HFFc6 (cell line): ENCODE measurements around the gene SAMM50. TPM values are rescaled to one million over a fixed set of nuclear protein-coding genes. Genes with fewer than 3 reads are reported as not detected.

Source experiments
- DNase-seq: peaks from one replicate; pipeline ENCODE4 v3.0.0-alpha.2; 2018
- H3K27ac Mint-ChIP-seq: 2 replicates; pipeline ENCODE4 v1.8.0; 2020; ENCODE audit warnings: mild to moderate bottlenecking, mixed read lengths
- H3K27me3 Mint-ChIP-seq: 2 replicates; pipeline ENCODE4 v1.8.0; 2021; ENCODE audit warnings: mild to moderate bottlenecking, moderate library complexity, mixed read lengths; ENCODE audit not compliant: insufficient read depth
- H3K36me3 Mint-ChIP-seq: 2 replicates; pipeline ENCODE4 v1.8.0; 2021; ENCODE audit warnings: low read depth, mixed read lengths
- H3K4me1 Mint-ChIP-seq: 2 replicates; pipeline ENCODE4 v1.8.0; 2020; ENCODE audit warnings: low read depth, mixed read lengths
- H3K4me3 Mint-ChIP-seq: 2 replicates; pipeline ENCODE4 v1.8.0; 2020; ENCODE audit warnings: mild to moderate bottlenecking, moderate library complexity, mixed read lengths
- H3K9me3 Mint-ChIP-seq: 2 replicates; pipeline ENCODE4 v1.8.0; 2020; ENCODE audit warnings: mild to moderate bottlenecking, mixed read lengths
- long read RNA-seq: library from polyadenylated mRNA; unstranded; transcript quantifications from one replicate; pipeline ENCODE4 v2.0.0, GENCODE V29; 2019
- total RNA-seq, 6 experiments: library from RNA; stranded (reverse); fragmentation: NEBNext Ultra II Directional; extraction: Animal tissue kit (Norgen Biotek cat#: 25700); gene quantifications; 2 replicates in 1 of 6; 3 replicates in 5 of 6; pipeline ENCODE4 v1.2.3, GENCODE V29; 2021
- TF ChIP-seq, protein P1 (sequence below): fragments of 200-600 bp; sonication (generic); IDR thresholded peaks from 2 replicates; pipeline ENCODE4 v1.5.0; 2021; ENCODE audit warnings: antibody characterized with exemption, mild to moderate bottlenecking

Gene SAMM50
- 10 to 100 TPM; 51.6 to 57.2 (median 53.3) TPM for total RNA-seq
- long read RNA-seq, transcript SAMM50-201 (15 exons, 1,717 nt): major isoform, 123 of 139 reads
- long read RNA-seq, partial matches to known transcripts: 8 of 139 reads
- long read RNA-seq, other reads (novel, unspliced or antisense): 7 of 139 reads

DNA sequence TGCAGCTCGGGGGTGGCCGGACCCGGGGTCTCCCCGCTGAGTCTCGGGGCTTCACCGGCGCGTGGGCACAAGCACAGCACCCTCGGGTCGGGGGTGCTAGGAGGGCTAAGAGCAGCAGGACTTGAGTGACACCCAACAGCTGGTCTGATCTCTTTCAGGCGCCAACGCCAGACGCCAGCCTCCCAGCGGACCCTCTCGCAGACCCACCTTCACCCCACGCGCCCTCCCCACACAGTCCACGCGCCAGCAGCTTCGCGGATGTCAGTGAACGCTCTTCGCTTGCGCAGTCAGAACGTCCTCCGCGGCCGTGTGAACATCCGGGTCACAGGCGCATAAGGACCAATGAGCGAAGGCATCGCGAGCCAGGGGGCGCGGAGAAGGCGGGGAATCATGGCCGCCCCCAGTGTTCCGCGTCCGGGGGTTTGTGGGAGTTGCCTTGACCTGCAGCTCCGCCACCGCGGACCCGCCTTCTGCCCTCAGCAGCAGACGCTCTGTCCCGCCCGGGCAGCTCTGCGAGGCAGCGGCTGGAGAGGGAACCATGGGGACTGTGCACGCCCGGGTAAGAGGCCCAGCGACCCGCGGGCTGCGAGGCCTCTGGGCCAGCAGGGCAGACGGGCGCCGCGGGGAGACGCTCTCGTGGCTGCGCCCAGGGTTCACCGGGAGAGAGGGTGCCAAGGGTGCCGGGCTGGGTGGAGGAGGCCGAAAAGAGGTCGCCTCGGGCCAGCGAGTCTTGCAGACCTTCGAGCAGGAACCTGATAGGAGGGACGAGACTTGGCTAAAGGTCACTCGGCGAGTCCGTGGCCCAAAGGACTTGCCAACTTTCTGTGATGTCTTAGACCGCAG is at the start of gene SAMM50:
Gene SAMM50 (plus strand): TSS at position 403 of the 843 bp plus-strand sequence. CDS start 136 bp downstream, at position 539.
- peaks cover 12% of the 10 kb centered on the region for H3K36me3 Mint-ChIP-seq

DNA sequence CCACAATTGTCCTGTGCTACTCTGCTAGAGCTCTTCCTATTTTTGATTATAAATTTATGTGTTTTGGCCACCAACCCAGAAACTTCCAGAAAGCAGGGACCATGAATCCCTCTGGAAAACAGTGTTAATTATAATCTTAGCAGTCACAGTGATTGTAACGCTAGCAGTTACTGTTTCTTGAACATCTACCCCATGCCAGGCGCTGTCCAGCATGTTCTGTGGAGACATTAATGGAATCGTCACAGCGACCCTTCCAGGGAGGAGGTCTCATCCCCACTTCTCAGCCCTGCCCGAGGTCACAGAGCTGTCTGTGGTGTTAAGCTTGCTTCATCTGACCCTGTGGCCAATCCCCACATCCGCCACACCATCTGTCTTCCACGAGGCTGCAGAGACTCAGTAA is 49.6 kb upstream of the SAMM50 start:
- Mint-ChIP-seq H3K36me3 (no peaks in the 10 kb centered on the region), H3K9me3 (no peaks in the 10 kb centered on the region), H3K4me1 (peaks cover 33% of the 10 kb centered on the region), H3K27me3 (peaks cover 4% of the 10 kb centered on the region), H3K4me3 (no peak overlapping the region), H3K27ac (no peak overlapping the region)
- DNase-seq: no peak
- TF ChIP-seq, protein P1, sequence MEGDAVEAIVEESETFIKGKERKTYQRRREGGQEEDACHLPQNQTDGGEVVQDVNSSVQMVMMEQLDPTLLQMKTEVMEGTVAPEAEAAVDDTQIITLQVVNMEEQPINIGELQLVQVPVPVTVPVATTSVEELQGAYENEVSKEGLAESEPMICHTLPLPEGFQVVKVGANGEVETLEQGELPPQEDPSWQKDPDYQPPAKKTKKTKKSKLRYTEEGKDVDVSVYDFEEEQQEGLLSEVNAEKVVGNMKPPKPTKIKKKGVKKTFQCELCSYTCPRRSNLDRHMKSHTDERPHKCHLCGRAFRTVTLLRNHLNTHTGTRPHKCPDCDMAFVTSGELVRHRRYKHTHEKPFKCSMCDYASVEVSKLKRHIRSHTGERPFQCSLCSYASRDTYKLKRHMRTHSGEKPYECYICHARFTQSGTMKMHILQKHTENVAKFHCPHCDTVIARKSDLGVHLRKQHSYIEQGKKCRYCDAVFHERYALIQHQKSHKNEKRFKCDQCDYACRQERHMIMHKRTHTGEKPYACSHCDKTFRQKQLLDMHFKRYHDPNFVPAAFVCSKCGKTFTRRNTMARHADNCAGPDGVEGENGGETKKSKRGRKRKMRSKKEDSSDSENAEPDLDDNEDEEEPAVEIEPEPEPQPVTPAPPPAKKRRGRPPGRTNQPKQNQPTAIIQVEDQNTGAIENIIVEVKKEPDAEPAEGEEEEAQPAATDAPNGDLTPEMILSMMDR: no peak

More for the DNA sequence above, at the start of gene SAMM50:
- peak; percentile 88 for DNase-seq
- TF ChIP-seq, protein P1: peak; percentile 34; the same call in 1 of the 2 replicates
- Mint-ChIP-seq H3K9me3 (no peaks in the 10 kb centered on the region), H3K27me3 (peaks cover 2% of the 10 kb centered on the region; the same call in 1 of the 2 replicates), H3K27ac (peak within 1 kb of the TSS; percentile 89), H3K4me3 (peak within 1 kb of the TSS; percentile 96), H3K4me1 (peaks cover 32% of the 10 kb centered on the region)

DNA sequence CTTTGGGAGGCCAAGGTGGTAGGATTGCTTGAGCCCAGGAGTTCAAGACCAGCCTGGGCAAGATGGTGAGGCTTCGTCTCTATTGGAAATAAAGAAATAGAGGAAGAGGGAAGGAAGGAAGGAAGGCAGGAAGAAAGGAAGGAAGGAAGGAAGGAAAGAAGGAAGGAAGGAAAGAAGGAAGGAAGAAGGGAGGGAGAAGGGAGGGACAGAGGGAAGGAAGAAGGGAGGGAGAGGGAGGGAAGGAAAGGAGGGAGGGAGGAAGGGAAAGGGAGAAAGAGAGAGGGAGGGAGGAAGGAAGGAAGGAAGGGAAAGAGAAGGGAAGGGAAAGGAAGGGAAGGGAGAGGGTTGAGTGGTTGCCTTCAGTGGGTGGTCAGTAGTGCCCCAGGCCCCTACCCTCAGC is 45.5 kb upstream of the SAMM50 start:
- no peaks in the 10 kb centered on the region for H3K36me3 Mint-ChIP-seq
- H3K27me3 Mint-ChIP-seq: peaks cover 9% of the 10 kb centered on the region
- H3K9me3 Mint-ChIP-seq: no peaks in the 10 kb centered on the region; the same call in 1 of the 2 replicates
- TF ChIP-seq, protein P1: no peak
- H3K4me3 Mint-ChIP-seq: no peak overlapping the region
- no peak for DNase-seq
- 0 out of 2 replicates have a peak, but pooled peaks cover 5% of the 10 kb centered on the region for H3K4me1 Mint-ChIP-seq
- no peak overlapping the region for H3K27ac Mint-ChIP-seq

DNA sequence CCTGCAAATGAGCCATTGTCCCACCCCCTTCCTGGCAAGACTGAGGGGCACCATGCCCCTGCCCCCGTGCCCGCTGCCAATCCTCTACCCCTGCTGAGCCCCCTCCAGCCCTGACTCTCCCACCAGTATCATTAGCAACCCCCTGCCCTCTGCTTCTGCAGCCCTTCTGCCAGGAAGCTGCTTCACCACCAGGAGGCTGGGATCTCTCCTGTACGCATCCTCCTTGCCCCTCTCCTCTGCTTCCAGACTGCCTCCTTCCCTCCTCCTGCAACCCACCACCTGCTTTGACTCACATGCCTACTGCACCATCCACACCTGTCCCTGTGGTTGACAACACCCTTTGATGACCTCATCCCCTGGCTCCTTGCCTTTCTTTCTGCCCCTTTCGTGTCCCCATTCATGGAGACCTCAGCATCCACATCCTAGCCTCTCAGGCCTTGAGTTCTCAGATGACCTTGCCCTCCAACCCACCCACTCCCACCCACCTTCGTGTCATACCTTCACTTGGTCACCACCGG is 45.0 kb upstream of the SAMM50 start:
- TF ChIP-seq, protein P1: peak; percentile 9; the same call in 1 of the 2 replicates
- Mint-ChIP-seq H3K9me3 (no peaks in the 10 kb centered on the region; the same call in 1 of the 2 replicates), H3K4me1 (0 out of 2 replicates have a peak, but pooled peaks cover 5% of the 10 kb centered on the region), H3K36me3 (no peaks in the 10 kb centered on the region), H3K27me3 (peaks cover 9% of the 10 kb centered on the region), H3K27ac (no peak overlapping the region), H3K4me3 (no peak overlapping the region)
- DNase-seq: no peak

DNA sequence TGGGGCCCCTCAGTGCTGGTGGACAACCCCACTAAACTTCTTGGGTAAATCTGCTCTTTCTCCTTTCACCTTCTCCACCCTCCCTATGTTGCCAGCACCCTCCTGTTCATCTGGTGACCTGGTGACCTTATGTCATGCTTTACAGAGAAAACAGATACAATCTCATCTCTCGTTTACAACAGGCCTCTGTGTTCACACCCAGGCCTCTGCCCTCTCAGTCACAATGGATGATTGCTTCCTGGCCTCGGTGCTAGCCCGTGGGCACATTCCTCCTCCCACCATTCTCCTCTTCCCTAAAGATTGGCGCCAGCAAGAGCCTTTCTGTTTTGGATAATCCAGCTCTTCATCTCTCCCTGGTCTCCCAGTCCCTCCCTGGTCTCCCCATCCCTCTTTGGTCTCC is 43.9 kb upstream of the SAMM50 start:
- no peak overlapping the region for H3K4me3 Mint-ChIP-seq
- peaks cover 14% of the 10 kb centered on the region for H3K4me1 Mint-ChIP-seq
- TF ChIP-seq, protein P1: no peak
- H3K27ac Mint-ChIP-seq: no peak overlapping the region
- no peaks in the 10 kb centered on the region for H3K36me3 Mint-ChIP-seq
- peaks cover 9% of the 10 kb centered on the region for H3K27me3 Mint-ChIP-seq
- H3K9me3 Mint-ChIP-seq: no peaks in the 10 kb centered on the region; the same call in 1 of the 2 replicates
- no peak for DNase-seq
